ENCODE results near the gene EMC1.
"Not testable (repeated sequence)": the region's sequence is repeated elsewhere in the genome, so short reads cannot be mapped to it uniquely, and the experiment has no call there.

The EMC1 gene

GRCh38 chr1:19186001-19186400 lies 65.3 kb downstream of the EMC1 start:
- DNase-seq: no peak

- no peak for DNase-seq
Measured at GRCh38 chr1:19182223-19182622, 69.1 kb downstream of the EMC1 start.

GRCh38 chr1:19180265-19180657 lies 71.1 kb downstream of the EMC1 start:
- not testable (repeated sequence) for DNase-seq

GRCh38 chr1:19179597-19180264 lies 71.6 kb downstream of the EMC1 start:
- DNase-seq: no peak

- no peak for DNase-seq
Measured at GRCh38 chr1:19178734-19179398, 72.5 kb downstream of the EMC1 start.

GRCh38 chr1:19177811-19178210 lies 73.5 kb downstream of the EMC1 start:
- DNase-seq: no peak

GRCh38 chr1:19169642-19170041 lies 81.7 kb downstream of the EMC1 start:
- DNase-seq: no peak

GRCh38 chr1:19167140-19167539 lies 84.2 kb downstream of the EMC1 start:
- DNase-seq: no peak

GRCh38 chr1:19166066-19166465 lies 85.3 kb downstream of the EMC1 start:
- DNase-seq: no peak

All from stimulated activated naive CD4-positive, alpha-beta T cell treated with Interleukin-2 at 50 U/mL for 16 hours (primary cell).